Keratinocyte (primary cell): ENCODE results near the gene ZCCHC3. TPM values are rescaled to one million over a fixed set of nuclear protein-coding genes. Genes with fewer than 3 reads are reported as not detected.
"Not testable (repeated sequence)": the region's sequence is repeated elsewhere in the genome, so short reads cannot be mapped to it uniquely, and the experiment has no call there.

Source experiments
- DNase-seq: peaks from one replicate; pipeline ENCODE4 v3.0.0-alpha.2; 2011; ENCODE audit warnings: low read depth, missing footprints, low spot score
- FAIRE-seq: peaks from 2 replicates; lab custom pipeline; 2011; peaks lifted over from hg19 to GRCh38; lab: Jason Lieb, UNC
- H2AFZ ChIP-seq: 2 replicates; pipeline ENCODE4 v1.6.0; 2012; ENCODE audit warnings: low read length, control low read depth, inconsistent platforms; ENCODE audit not compliant: control insufficient read depth
- H3K27ac ChIP-seq: 2 replicates; pipeline ENCODE4 v1.5.1; 2011; ENCODE audit warnings: low read length; ENCODE audit not compliant: control insufficient read depth, insufficient read depth
- H3K27me3 ChIP-seq: 3 replicates; pipeline ENCODE4 v1.6.0; 2011; ENCODE audit warnings: low read length; ENCODE audit not compliant: control insufficient read depth, insufficient read depth; ENCODE audit errors: extremely low read depth
- H3K36me3 ChIP-seq, 2 experiments: 2 replicates in 1 of 2; 3 replicates in 1 of 2; pipeline ENCODE4 v1.5.1; 2011; ENCODE audit warnings: low read length in 2 of 2, mild to moderate bottlenecking in 1 of 2; ENCODE audit not compliant: control insufficient read depth in 2 of 2, insufficient read depth in 2 of 2; ENCODE audit errors: extremely low read depth in 1 of 2
- H3K4me1 ChIP-seq: 3 replicates; pipeline ENCODE4 v1.5.1; 2011; ENCODE audit warnings: low read length; ENCODE audit not compliant: control insufficient read depth, insufficient read depth; ENCODE audit errors: extremely low read depth
- H3K4me2 ChIP-seq: 3 replicates; pipeline ENCODE4 v1.6.0; 2011; ENCODE audit warnings: low read depth, low read length; ENCODE audit not compliant: control insufficient read depth, insufficient read depth; ENCODE audit errors: extremely low read depth
- H3K4me3 ChIP-seq, 3 experiments: fragments of 200-600 bp in 1 of 3; sonication (generic) in 1 of 3; 2 replicates in 2 of 3; 3 replicates in 1 of 3; pipeline ENCODE4 v1.5.1; 2011 to 2016; ENCODE audit warnings: low read length in 3 of 3, mild to moderate bottlenecking in 3 of 3, control low read depth in 2 of 3, inconsistent platforms in 1 of 3, low read depth in 1 of 3, mixed read lengths in 1 of 3, mixed run types in 1 of 3, moderate library complexity in 1 of 3; ENCODE audit not compliant: control insufficient read depth in 2 of 3, insufficient read depth in 2 of 3; ENCODE audit errors: extremely low read depth in 1 of 3
- H3K79me2 ChIP-seq: 2 replicates; pipeline ENCODE4 v1.6.0; 2012; ENCODE audit warnings: low read length; ENCODE audit not compliant: control insufficient read depth, insufficient read depth
- H3K9ac ChIP-seq: 3 replicates; pipeline ENCODE4 v1.6.0; 2011; ENCODE audit warnings: low read length; ENCODE audit not compliant: control insufficient read depth, insufficient read depth; ENCODE audit errors: extremely low read depth
- H3K9me1 ChIP-seq: 3 replicates; pipeline ENCODE4 v1.6.0; 2011; ENCODE audit warnings: low read length; ENCODE audit not compliant: control insufficient read depth, insufficient read depth; ENCODE audit errors: extremely low read depth
- H3K9me3 ChIP-seq: 2 replicates; pipeline ENCODE4 v1.5.1; 2012; ENCODE audit warnings: low read depth, low read length; ENCODE audit not compliant: control insufficient read depth
- H4K20me1 ChIP-seq: 3 replicates; pipeline ENCODE4 v1.6.0; 2011; ENCODE audit warnings: low read length; ENCODE audit not compliant: control insufficient read depth, insufficient read depth; ENCODE audit errors: extremely low read depth
- EZH2 ChIP-seq: IDR thresholded peaks from one replicate; pipeline ENCODE4 v1.6.1; 2012; ENCODE audit warnings: inconsistent platforms, mild to moderate bottlenecking, low read length, moderate library complexity
- dilution Hi-C: fragments of 300-500 bp; cut with MboI; formaldehyde crosslinking; loops from one replicate; pipeline ENCODE4 v1.7.0; 2020; ENCODE audit warnings: low sequenced_read_pairs; ENCODE audit not compliant: extremely low pct_ligation_motif_present
- polyA plus RNA-seq, 5 experiments: library from polyadenylated mRNA; depleted of rRNA in 3 of 5; stranded (reverse) in 3 of 5; stranded (forward) in 1 of 5; unstranded in 1 of 5; fragments of >200 nt; gene quantifications; 1 replicate in 1 of 5; 2 replicates in 3 of 5; 3 replicates in 1 of 5; pipeline versions ENCODE4 v1.2.1 to v1.2.3, GENCODE V29; 2011 to 2012; ENCODE audit warnings: missing spikeins in 2 of 5, low read depth in 1 of 5, low replicate concordance in 1 of 5
- TF ChIP-seq, protein P1 (sequence below), 3 experiments: IDR thresholded peaks in 1 of 3; conservative IDR thresholded peaks in 1 of 3; optimal IDR thresholded peaks in 1 of 3; 2 replicates in 2 of 3; 3 replicates in 1 of 3; pipeline versions ENCODE3 to v1.5.1; 2011; ENCODE audit warnings: low read length in 3 of 3, mild to moderate bottlenecking in 3 of 3, moderate library complexity in 2 of 3, control low read depth in 1 of 3, inconsistent platforms in 1 of 3; ENCODE audit not compliant: insufficient read depth in 2 of 3; ENCODE audit errors: extremely low read depth in 1 of 3

Gene ZCCHC3
- polyA plus RNA-seq, 1 donor (not counting 4 experiments of a cell fraction or from before 2014, with no cell fraction given), result 5.7 TPM

DNA sequence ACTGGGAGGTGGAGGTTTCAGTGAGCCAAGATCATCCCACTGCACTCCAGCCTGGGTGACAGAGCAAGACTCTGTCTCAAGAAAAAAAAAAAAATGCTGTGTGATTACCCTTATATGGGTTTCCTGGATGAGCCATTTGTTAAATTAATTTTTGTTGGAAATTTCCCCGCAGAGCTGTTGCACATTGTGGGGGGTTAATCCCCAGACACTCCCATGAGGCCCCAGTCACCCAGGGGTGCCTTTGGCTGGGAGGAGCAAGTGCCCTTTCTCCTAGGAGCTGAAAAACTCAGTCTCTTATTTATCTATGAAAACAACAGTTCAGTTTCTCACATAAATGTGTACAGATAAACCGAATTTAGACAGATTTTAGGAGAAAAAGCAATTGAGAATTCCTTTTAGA lies 44.6 kb upstream of the ZCCHC3 start:
- H3K4me1 ChIP-seq, result no peaks in the 10 kb centered on the region
- dilution Hi-C loops, result no loop called here
- H3K27ac ChIP-seq, result no peak overlapping the region
- no peak for DNase-seq
- TF ChIP-seq, protein P1, sequence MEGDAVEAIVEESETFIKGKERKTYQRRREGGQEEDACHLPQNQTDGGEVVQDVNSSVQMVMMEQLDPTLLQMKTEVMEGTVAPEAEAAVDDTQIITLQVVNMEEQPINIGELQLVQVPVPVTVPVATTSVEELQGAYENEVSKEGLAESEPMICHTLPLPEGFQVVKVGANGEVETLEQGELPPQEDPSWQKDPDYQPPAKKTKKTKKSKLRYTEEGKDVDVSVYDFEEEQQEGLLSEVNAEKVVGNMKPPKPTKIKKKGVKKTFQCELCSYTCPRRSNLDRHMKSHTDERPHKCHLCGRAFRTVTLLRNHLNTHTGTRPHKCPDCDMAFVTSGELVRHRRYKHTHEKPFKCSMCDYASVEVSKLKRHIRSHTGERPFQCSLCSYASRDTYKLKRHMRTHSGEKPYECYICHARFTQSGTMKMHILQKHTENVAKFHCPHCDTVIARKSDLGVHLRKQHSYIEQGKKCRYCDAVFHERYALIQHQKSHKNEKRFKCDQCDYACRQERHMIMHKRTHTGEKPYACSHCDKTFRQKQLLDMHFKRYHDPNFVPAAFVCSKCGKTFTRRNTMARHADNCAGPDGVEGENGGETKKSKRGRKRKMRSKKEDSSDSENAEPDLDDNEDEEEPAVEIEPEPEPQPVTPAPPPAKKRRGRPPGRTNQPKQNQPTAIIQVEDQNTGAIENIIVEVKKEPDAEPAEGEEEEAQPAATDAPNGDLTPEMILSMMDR (optimal IDR thresholded peaks at IDR 0.05 in 1 of 3, IDR thresholded peaks at IDR 0.05 in 1 of 3, conservative IDR thresholded peaks at IDR 0.05 in 1 of 3; ENCODE audit: extremely low read depth in 1 of 3, insufficient read depth in 2 of 3, low read length in 3 of 3), result no peak
- TF ChIP-seq EZH2, result no peak
- H2AFZ ChIP-seq, result no peak overlapping the region
- H4K20me1 ChIP-seq, result no peaks in the 10 kb centered on the region
- H3K4me2 ChIP-seq, result no peak overlapping the region
- H3K9me1 ChIP-seq, result no peaks in the 10 kb centered on the region
- no peaks in the 10 kb centered on the region for H3K9me3 ChIP-seq
- no peak for FAIRE-seq
- H3K79me2 ChIP-seq, result no peaks in the 10 kb centered on the region
- H3K4me3 ChIP-seq, result no peak overlapping the region
- no peaks in the 10 kb centered on the region for H3K36me3 ChIP-seq
- peaks cover 6% of the 10 kb centered on the region for H3K27me3 ChIP-seq
- H3K9ac ChIP-seq, result no peak overlapping the region

DNA sequence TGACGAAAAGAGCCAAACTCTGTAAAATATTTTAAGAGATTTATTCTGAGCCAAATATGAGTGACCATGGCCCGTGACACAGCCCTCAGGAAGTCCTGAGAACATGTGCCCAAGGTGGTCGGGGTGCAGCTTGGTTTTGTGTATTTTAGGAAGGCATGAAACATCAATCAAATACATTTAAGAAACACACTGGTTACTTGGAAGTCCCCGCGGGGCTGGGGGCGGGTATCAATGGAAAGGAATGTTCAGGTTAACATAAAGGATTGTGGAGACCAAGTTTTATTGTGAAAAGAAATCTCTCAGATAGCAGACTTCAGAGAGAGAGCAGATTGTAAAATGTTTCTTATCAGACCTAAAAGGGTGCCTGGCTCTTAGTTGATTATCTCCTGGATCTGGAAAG lies 43.9 kb upstream of the ZCCHC3 start:
- DNase-seq, H3K27ac ChIP-seq, H3K9me1 ChIP-seq, H3K9ac ChIP-seq, H3K36me3 ChIP-seq, FAIRE-seq, H3K79me2 ChIP-seq, H3K9me3 ChIP-seq, H3K4me3 ChIP-seq, H2AFZ ChIP-seq, H3K4me2 ChIP-seq, H3K4me1 ChIP-seq, dilution Hi-C loops, H4K20me1 ChIP-seq: not testable (repeated sequence)
- H3K27me3 ChIP-seq, result peaks cover 12% of the 10 kb centered on the region

DNA sequence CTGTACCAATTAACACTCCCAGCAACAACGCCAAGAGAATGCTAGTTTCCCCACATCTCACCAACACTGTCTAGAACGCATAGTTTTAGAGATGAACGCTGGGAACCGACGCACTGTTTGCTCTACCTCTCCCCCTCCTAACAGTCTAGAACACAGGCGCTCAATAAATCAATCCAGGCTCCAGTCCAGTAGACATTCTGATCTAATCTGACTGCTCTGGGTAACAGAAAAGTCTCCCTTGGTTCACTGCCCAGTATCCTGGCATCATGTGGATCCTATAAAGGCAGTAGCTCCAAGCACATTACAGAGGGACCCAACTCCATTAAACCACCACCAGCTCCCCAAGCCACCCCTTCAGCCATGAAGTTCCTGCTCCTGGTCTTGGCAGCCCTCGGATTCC lies 40.0 kb upstream of the ZCCHC3 start, which contains the start of gene DEFB132:
Gene DEFB132, plus strand, starts transcription at position 306 of the 400 bp plus-strand sequence. Its CDS starts 55 bp downstream, at position 361.
- H3K9me1 ChIP-seq, result no peaks in the 10 kb centered on the region
- H4K20me1 ChIP-seq, result no peaks in the 10 kb centered on the region
- no peaks in the 10 kb centered on the region for H3K79me2 ChIP-seq
- DNase-seq (no peak), FAIRE-seq (no peak)
- H3K36me3 ChIP-seq, result no peaks in the 10 kb centered on the region
- no peaks in the 10 kb centered on the region for H3K9me3 ChIP-seq
- H3K9ac ChIP-seq, result no peak within 1 kb of the TSS
- TF ChIP-seq, protein P1 (optimal IDR thresholded peaks at IDR 0.05 in 1 of 3, IDR thresholded peaks at IDR 0.05 in 1 of 3, conservative IDR thresholded peaks at IDR 0.05 in 1 of 3; ENCODE audit: extremely low read depth in 1 of 3, insufficient read depth in 2 of 3, low read length in 3 of 3), result no peak
- TF ChIP-seq EZH2, result no peak
- H3K4me1 ChIP-seq, result no peaks in the 10 kb centered on the region
- H3K4me2 ChIP-seq, result no peak within 1 kb of the TSS
- no peak within 1 kb of the TSS for H2AFZ ChIP-seq
- dilution Hi-C loops, result no loop called here
- no peak within 1 kb of the TSS for H3K4me3 ChIP-seq
- H3K27me3 ChIP-seq, result peaks cover 14% of the 10 kb centered on the region
- H3K27ac ChIP-seq, result no peak within 1 kb of the TSS
